HG03342 (cell line): ENCODE data around the gene PCDHB8.
"Not testable (repeated sequence)": the region's sequence is repeated elsewhere in the genome, so short reads cannot be mapped to it uniquely, and the experiment has no call there.

Experiments used
- ATAC-seq: cut with Tn5 transposase; IDR thresholded peaks from one replicate; pipeline ENCODE4 v1.9.1; 2021; ENCODE audit warnings: mild to moderate bottlenecking, moderate library complexity; ENCODE audit not compliant: unreplicated experiment

PCDHB8 gene

GRCh38 chr5:141177577-141178191, at the start of gene PCDHB8:
PCDHB8 (plus strand) TSS chr5:141177790; CDS start chr5:141178035, 245 bp downstream.
- ATAC-seq: not testable (repeated sequence)

- ATAC-seq: no peak
Measured at GRCh38 chr5:141135030-141135717, 42.4 kb upstream of the PCDHB8 start, which contains the start of gene PCDHB5. PCDHB5 (plus strand) TSS chr5:141135206; CDS start chr5:141135435, 229 bp downstream.

- no peak for ATAC-seq
Measured at GRCh38 chr5:141135718-141136266, 41.8 kb upstream of the PCDHB8 start.

GRCh38 chr5:141137346-141137745, 40.2 kb upstream of the PCDHB8 start:
- ATAC-seq: not testable (repeated sequence)

- ATAC-seq: no peak
Measured at GRCh38 chr5:141149812-141150211, 27.8 kb upstream of the PCDHB8 start, which contains the start of gene PCDHB6. PCDHB6 (plus strand) TSS chr5:141150057; CDS start chr5:141150258, 201 bp downstream.

- no peak for ATAC-seq
Measured at GRCh38 chr5:141150224-141150992, 27.2 kb upstream of the PCDHB8 start.

GRCh38 chr5:141150993-141151325, 26.6 kb upstream of the PCDHB8 start:
- ATAC-seq: no peak

- ATAC-seq: not testable (repeated sequence)
Measured at GRCh38 chr5:141151632-141152031, 26.0 kb upstream of the PCDHB8 start.

- ATAC-seq: not testable (repeated sequence)
Measured at GRCh38 chr5:141152096-141152495, 25.5 kb upstream of the PCDHB8 start.

GRCh38 chr5:141155540-141156374, 21.8 kb upstream of the PCDHB8 start:
- no peak for ATAC-seq

GRCh38 chr5:141157356-141157755, 20.2 kb upstream of the PCDHB8 start:
- ATAC-seq: not testable (repeated sequence)

- ATAC-seq: not testable (repeated sequence)
Measured at GRCh38 chr5:141157901-141158300, 19.7 kb upstream of the PCDHB8 start.

- no peak for ATAC-seq
Measured at GRCh38 chr5:141172381-141173204, 5.0 kb upstream of the PCDHB8 start, which contains the start of gene PCDHB7. PCDHB7 (plus strand) TSS chr5:141172644; CDS start chr5:141172836, 192 bp downstream.

GRCh38 chr5:141174291-141175104, 3.1 kb upstream of the PCDHB8 start:
- not testable (repeated sequence) for ATAC-seq

- ATAC-seq: no peak
Measured at GRCh38 chr5:141175933-141176332, 1.7 kb upstream of the PCDHB8 start.

- ATAC-seq: not testable (repeated sequence)
Measured at GRCh38 chr5:141179371-141179770, 1.8 kb downstream of the PCDHB8 start.

- ATAC-seq: not testable (repeated sequence)
Measured at GRCh38 chr5:141179876-141180275, 2.3 kb downstream of the PCDHB8 start.

- no peak for ATAC-seq
Measured at GRCh38 chr5:141180313-141180712, 2.7 kb downstream of the PCDHB8 start.
